B cell (primary cell): ENCODE data around the gene MTX1. TPM values are rescaled to one million over a fixed set of nuclear protein-coding genes. Genes with fewer than 3 reads are reported as not detected.

Experiments used
- ATAC-seq: fragments of 200-7000 bp; cut with Tn5 transposase; one replicate; pipeline ENCODE4 v1.10.0; 2021; ENCODE audit warnings: low read depth, mild to moderate bottlenecking, moderate number of reproducible peaks, moderate library complexity
- CTCF ChIA-PET: fragments of 350-600 bp; sonication (Branson Sonifier 250); formaldehyde crosslinking; loops from one replicate; lab custom pipeline; 2021; ENCODE audit warnings: antibody characterized with exemption, inconsistent platforms; lab: Charles Lee
- POLR2A ChIA-PET: fragments of 350-600 bp; sonication (Branson Sonifier 250); formaldehyde crosslinking; loops from one replicate; lab custom pipeline; 2021; ENCODE audit warnings: antibody characterized with exemption; lab: Charles Lee
- DNase-seq: peaks from one replicate; pipeline ENCODE4 v3.0.0; 2013
- H2AFZ ChIP-seq: 2 replicates; pipeline ENCODE4 v1.6.1; 2012; ENCODE audit warnings: mild to moderate bottlenecking, low read depth, low read length; ENCODE audit not compliant: insufficient read depth, poor library complexity, severe bottlenecking
- H3K27ac ChIP-seq, 2 donors: 1 replicate in 1 of 2; 2 replicates in 1 of 2; pipeline ENCODE4 v1.5.1; 2012 to 2013; ENCODE audit warnings: low read length in 2 of 2, mild to moderate bottlenecking in 2 of 2, moderate library complexity in 1 of 2
- H3K27me3 ChIP-seq, 4 experiments: fragments of 200-600 bp in 1 of 4; sonication (generic) in 1 of 4; replicated peaks in 1 of 4; 1 replicate in 2 of 4; 2 replicates in 2 of 4; pipeline versions ENCODE4 v1.6.1 to v1.7.0; 2013 to 2016; ENCODE audit warnings: low read length in 3 of 4, mild to moderate bottlenecking in 2 of 4, mixed read lengths in 1 of 4, moderate library complexity in 1 of 4; ENCODE audit not compliant: insufficient read depth in 4 of 4, control insufficient read depth in 3 of 4; ENCODE audit errors: control extremely low read depth in 1 of 4
- H3K36me3 ChIP-seq, 2 experiments: replicated peaks in 1 of 2; 1 replicate in 1 of 2; 2 replicates in 1 of 2; pipeline versions ENCODE4 v1.6.1 to v1.7.1; 2013; ENCODE audit warnings: low read length in 1 of 2; ENCODE audit not compliant: insufficient read depth in 2 of 2, control insufficient read depth in 1 of 2; ENCODE audit errors: control extremely low read depth in 1 of 2, extremely low read depth in 1 of 2
- H3K4me1 ChIP-seq, 2 donors: fragments of 200-600 bp in 1 of 2; sonication (generic) in 1 of 2; 1 replicate in 1 of 2; 2 replicates in 1 of 2; pipeline versions ENCODE4 v1.5.1 to v1.6.1; 2013 to 2017; ENCODE audit warnings: low read length in 2 of 2; ENCODE audit not compliant: control insufficient read depth in 2 of 2, insufficient read depth in 2 of 2
- H3K4me2 ChIP-seq: replicated peaks from 2 replicates; pipeline ENCODE3; 2012; ENCODE audit warnings: mild to moderate bottlenecking, low read depth, low read length; ENCODE audit not compliant: poor library complexity, severe bottlenecking
- H3K4me3 ChIP-seq, 5 experiments: fragments of 200-600 bp in 1 of 5; sonication (generic) in 1 of 5; 1 replicate in 3 of 5; 2 replicates in 2 of 5; pipeline versions ENCODE4 v1.5.1 to v1.7.0; 2011 to 2016; ENCODE audit warnings: low read length in 4 of 5, mild to moderate bottlenecking in 4 of 5, low read depth in 2 of 5, control low read depth in 1 of 5, moderate library complexity in 1 of 5; ENCODE audit not compliant: insufficient read depth in 1 of 5; ENCODE audit errors: control extremely low read depth in 1 of 5, extremely low read depth in 1 of 5
- H3K79me2 ChIP-seq: fragments of 200-600 bp; sonication (generic); one replicate; pipeline ENCODE4 v1.6.0; 2016; ENCODE audit warnings: low read length; ENCODE audit not compliant: control insufficient read depth, insufficient read depth
- H3K9ac ChIP-seq: fragments of 200-600 bp; sonication (generic); 2 replicates; pipeline ENCODE4 v1.6.1; 2017; ENCODE audit warnings: mild to moderate bottlenecking, low read length, moderate library complexity
- H3K9me3 ChIP-seq, 3 donors: one replicate each; pipeline versions ENCODE4 v1.6.1 to v1.7.1; 2013; ENCODE audit warnings: low read length in 2 of 3; ENCODE audit not compliant: control insufficient read depth in 2 of 3, insufficient read depth in 1 of 3; ENCODE audit errors: control extremely low read depth in 1 of 3
- H4K20me1 ChIP-seq: 2 replicates; pipeline ENCODE4 v1.6.0; 2012; ENCODE audit warnings: mild to moderate bottlenecking, low read length; ENCODE audit not compliant: insufficient read depth, control insufficient read depth, poor library complexity, severe bottlenecking
- H3K27ac Mint-ChIP-seq: one replicate; pipeline ENCODE4 v1.8.0; 2021; ENCODE audit warnings: mixed read lengths
- H3K27me3 Mint-ChIP-seq: one replicate; pipeline ENCODE4 v1.8.0; 2021; ENCODE audit warnings: mixed read lengths
- H3K4me1 Mint-ChIP-seq: one replicate; pipeline ENCODE4 v1.8.0; 2021; ENCODE audit warnings: mixed read lengths
- H3K4me3 Mint-ChIP-seq: one replicate; pipeline ENCODE4 v1.8.0; 2021; ENCODE audit warnings: mixed read lengths
- H3K9me3 Mint-ChIP-seq: one replicate; pipeline ENCODE4 v1.8.0; 2022; ENCODE audit warnings: mixed read lengths; ENCODE audit not compliant: insufficient read depth
- CTCF ChIP-seq: fragments of 200-600 bp; IDR thresholded peaks from one replicate; pipeline ENCODE4 v1.8.0; 2022; ENCODE audit warnings: antibody characterized with exemption, mild to moderate bottlenecking
- EZH2 ChIP-seq: IDR thresholded peaks from 2 replicates; pipeline ENCODE4 v1.6.1; 2012; ENCODE audit warnings: borderline replicate concordance, low read depth, mild to moderate bottlenecking, moderate library complexity, low read length; ENCODE audit not compliant: insufficient read depth, poor library complexity, severe bottlenecking
- WGBS: methylation state at CpG from one replicate; pipeline ENCODE4 v1.1.5; 2013; ENCODE audit warnings: missing lambda C conversion rate; ENCODE audit not compliant: insufficient coverage; 5-methylcytosine and 5-hydroxymethylcytosine counted together
- intact Hi-C: fragments of 100-400 bp; cut with micrococcal nuclease; formaldehyde crosslinking; loops from one replicate; pipeline ENCODE4 v1.10.0; 2022
- polyA plus RNA-seq: library from polyadenylated mRNA; depleted of rRNA; stranded (reverse); fragments of >200 nt; gene quantifications from 2 replicates; pipeline ENCODE4 v1.2.3, GENCODE V29; 2012
- total RNA-seq, 2 donors: library from RNA; stranded (reverse); fragments of 120-200 nt in 1 of 2; gene quantifications; 1 replicate in 1 of 2; 2 replicates in 1 of 2; pipeline versions ENCODE4 v1.2.3 to v1.2.4, GENCODE V29; 2013 to 2022

Gene MTX1
- total and polyA plus RNA-seq, 2 donors (not counting 1 experiment from before 2014, with no cell fraction given), result 19.0 to 40.4 TPM

GRCh38 chr1:155218854-155219591, 10.5 kb downstream of the MTX1 start:
- Histone ChIP-seq H3K4me3 (no peak overlapping the region), H3K4me2 (no peak overlapping the region), H3K36me3 (no peaks in the 10 kb centered on the region), H3K9ac (no peak overlapping the region), H3K9me3 (no peaks in the 10 kb centered on the region), H4K20me1 (no peaks in the 10 kb centered on the region), H3K4me1 (peaks cover 18 to 23% of the 10 kb centered on the region in 2 donors), H2AFZ (no peak overlapping the region), H3K79me2 (no peaks in the 10 kb centered on the region), H3K27ac (no peak overlapping the region), H3K27me3 (no peaks in the 10 kb centered on the region)
- ChIA-PET CTCF (interaction anchor here (0.8 to 1.2 kb wide), 4 partner anchors 9 to 51 kb away, joined by 3 to 6 read pairs (median 4); no protein-coding TSS in a partner anchor), POLR2A (no interaction called here)
- no peaks in the 10 kb centered on the region for H3K9me3 Mint-ChIP-seq
- intact Hi-C loops, result no loop called here
- ATAC-seq (no peak), DNase-seq (peak; percentile 30)
- no peak overlapping the region for H3K4me3 Mint-ChIP-seq
- WGBS, result 29% methylated on average over 1 of the region's 7 CpGs
- peaks cover 15% of the 10 kb centered on the region for H3K4me1 Mint-ChIP-seq
- TF ChIP-seq CTCF (no peak), EZH2 (no peak)
- no peaks in the 10 kb centered on the region for H3K27me3 Mint-ChIP-seq
- H3K27ac Mint-ChIP-seq, result no peak overlapping the region

- no peak for DNase-seq
- Histone ChIP-seq H3K9ac (no peak overlapping the region), H3K9me3 (no peaks in the 10 kb centered on the region), H3K36me3 (no peaks in the 10 kb centered on the region), H3K4me2 (no peak overlapping the region), H3K79me2 (no peaks in the 10 kb centered on the region), H3K27ac (no peak overlapping the region), H3K4me1 (peaks cover 24 to 29% of the 10 kb centered on the region in 2 donors), H2AFZ (no peak overlapping the region), H4K20me1 (no peaks in the 10 kb centered on the region), H3K4me3 (no peak overlapping the region), H3K27me3 (no peaks in the 10 kb centered on the region)
- CTCF ChIA-PET, result interaction anchor here (0.8 to 1.2 kb wide), 4 partner anchors 10 to 52 kb away, joined by 3 to 6 read pairs (median 4); no protein-coding TSS in a partner anchor
- intact Hi-C loops, result no loop called here
- no peak overlapping the region for H3K4me3 Mint-ChIP-seq
- POLR2A ChIA-PET, result no interaction called here
- WGBS, result no CpG with 5 or more reads among the region's 1 CpG
- no peaks in the 10 kb centered on the region for H3K9me3 Mint-ChIP-seq
- ATAC-seq, result no peak
- no peak overlapping the region for H3K27ac Mint-ChIP-seq
- H3K4me1 Mint-ChIP-seq, result peaks cover 20% of the 10 kb centered on the region
- no peak for TF ChIP-seq CTCF
- no peak for TF ChIP-seq EZH2
- no peaks in the 10 kb centered on the region for H3K27me3 Mint-ChIP-seq
These were observed 11.1 kb downstream of the MTX1 start for GRCh38 chr1:155219592-155220031.
